ENCODE data around the gene SGSM2.

Gene SGSM2

GRCh38 chr17:2369039-2369438, 31.7 kb downstream of the SGSM2 start:
- no peak for DNase-seq (ENCODE audit: low read depth in 1 of 2, low spot score in 1 of 2)

- no peak for DNase-seq (ENCODE audit: low read depth in 1 of 2, low spot score in 1 of 2)
Observed at GRCh38 chr17:2369551-2370210, 32.4 kb downstream of the SGSM2 start.

- no peak for DNase-seq (ENCODE audit: low read depth in 1 of 2, low spot score in 1 of 2)
Observed at GRCh38 chr17:2370211-2370589, 32.9 kb downstream of the SGSM2 start.

GRCh38 chr17:2371183-2372130, 34.2 kb downstream of the SGSM2 start:
- no peak for DNase-seq (ENCODE audit: low read depth in 1 of 2, low spot score in 1 of 2)

- DNase-seq (ENCODE audit: low read depth in 1 of 2, low spot score in 1 of 2), result no peak
Observed at GRCh38 chr17:2372180-2372579, 34.9 kb downstream of the SGSM2 start.

GRCh38 chr17:2372681-2373080, 35.4 kb downstream of the SGSM2 start:
- DNase-seq (ENCODE audit: low read depth in 1 of 2, low spot score in 1 of 2), result no peak

GRCh38 chr17:2373179-2373578, 35.9 kb downstream of the SGSM2 start:
- no peak for DNase-seq (ENCODE audit: low read depth in 1 of 2, low spot score in 1 of 2)

- DNase-seq (ENCODE audit: low read depth in 1 of 2, low spot score in 1 of 2), result no peak
Observed at GRCh38 chr17:2374549-2375285, 37.4 kb downstream of the SGSM2 start.

GRCh38 chr17:2375406-2375805, 38.1 kb downstream of the SGSM2 start:
- no peak for DNase-seq (ENCODE audit: low read depth in 1 of 2, low spot score in 1 of 2)

- DNase-seq (ENCODE audit: low read depth in 1 of 2, low spot score in 1 of 2), result no peak
Observed at GRCh38 chr17:2376107-2376506, 38.8 kb downstream of the SGSM2 start.

GRCh38 chr17:2377659-2378058, 40.4 kb downstream of the SGSM2 start:
- DNase-seq (ENCODE audit: low read depth in 1 of 2, low spot score in 1 of 2), result no peak

GRCh38 chr17:2378905-2379304, 41.6 kb downstream of the SGSM2 start:
- DNase-seq (ENCODE audit: low read depth in 1 of 2, low spot score in 1 of 2), result no peak

GRCh38 chr17:2379489-2380225, 42.4 kb downstream of the SGSM2 start:
- no peak for DNase-seq (ENCODE audit: low read depth in 1 of 2, low spot score in 1 of 2)

GRCh38 chr17:2380226-2380922, 43.1 kb downstream of the SGSM2 start:
- no peak for DNase-seq (ENCODE audit: low read depth in 1 of 2, low spot score in 1 of 2)

GRCh38 chr17:2380950-2381649, 43.8 kb downstream of the SGSM2 start:
- no peak for DNase-seq (ENCODE audit: low read depth in 1 of 2, low spot score in 1 of 2)

GRCh38 chr17:2383628-2384167, 46.4 kb downstream of the SGSM2 start:
- DNase-seq (ENCODE audit: low read depth in 1 of 2, low spot score in 1 of 2), result no peak

- DNase-seq (ENCODE audit: low read depth in 1 of 2, low spot score in 1 of 2), result no peak
Observed at GRCh38 chr17:2384439-2385127, 47.3 kb downstream of the SGSM2 start.

- DNase-seq (ENCODE audit: low read depth in 1 of 2, low spot score in 1 of 2), result no peak
Observed at GRCh38 chr17:2385240-2386210, 48.2 kb downstream of the SGSM2 start.

Data from activated CD4-positive, alpha-beta T cell treated with anti-CD3 and anti-CD28 coated beads, Interleukin-2, amount 50 U/mL, for 24 hours (primary cell).